Transverse colon (tissue), 4 donors: ENCODE data around the gene GPC6. TPM values are rescaled to one million over a fixed set of nuclear protein-coding genes. Genes with fewer than 3 reads are reported as not detected.

Experiments
- DNase-seq: peaks from one replicate; pipeline ENCODE4 v3.0.0-alpha.2; 2019
- H3K27ac ChIP-seq, 4 donors: fragments of 200-600 bp; sonication (generic); 2 replicates each; pipeline ENCODE4 v1.5.1; 2016 to 2018; ENCODE audit warnings: inconsistent platforms in 4 of 4
- H3K27me3 ChIP-seq: fragments of 200-600 bp; sonication (generic); 2 replicates; pipeline ENCODE4 v1.5.1; 2017; ENCODE audit warnings: inconsistent platforms
- H3K36me3 ChIP-seq, 4 donors: fragments of 200-600 bp; sonication (generic); 2 replicates each; pipeline ENCODE4 v1.5.1; 2017 to 2019; ENCODE audit warnings: inconsistent platforms in 4 of 4
- H3K4me1 ChIP-seq, 4 donors: fragments of 200-600 bp; sonication (generic); 2 replicates each; pipeline ENCODE4 v1.5.1; 2017 to 2020; ENCODE audit warnings: inconsistent platforms in 4 of 4
- H3K4me3 ChIP-seq, 4 donors: fragments of 200-600 bp; sonication (generic); 1 replicate in 1 of 4; 2 replicates in 3 of 4; pipeline versions ENCODE4 v1.5.1 to v1.6.1; 2017 to 2019; ENCODE audit warnings: inconsistent platforms in 4 of 4
- H3K9me3 ChIP-seq, 2 donors: fragments of 200-600 bp; sonication (generic); 2 replicates each; pipeline ENCODE4 v1.5.1; 2017 to 2019; ENCODE audit warnings: inconsistent platforms in 2 of 2
- CTCF ChIP-seq, 5 experiments: fragments of 200-600 bp in 3 of 5; fragments of 450-650 bp in 2 of 5; sonication (generic) in 3 of 5; IDR thresholded peaks; 1 replicate in 2 of 5; 2 replicates in 3 of 5; pipeline ENCODE4 v1.5.1; 2016 to 2017; ENCODE audit warnings: antibody characterized with exemption in 5 of 5, inconsistent platforms in 3 of 5, mild to moderate bottlenecking in 2 of 5, moderate library complexity in 1 of 5
- EP300 ChIP-seq: sonication (generic); formaldehyde crosslinking; IDR thresholded peaks from one replicate; pipeline ENCODE4 v1.6.1; 2017; ENCODE audit warnings: antibody characterized with exemption, low read depth
- POLR2A ChIP-seq: fragments of 450-650 bp; IDR thresholded peaks from one replicate; pipeline ENCODE4 v1.6.1; 2016; ENCODE audit warnings: antibody characterized with exemption, mild to moderate bottlenecking, moderate library complexity
- POLR2AphosphoS5 ChIP-seq, 3 donors: sonication (generic); formaldehyde crosslinking; IDR thresholded peaks; one replicate each; pipeline ENCODE4 v1.6.1; 2016; ENCODE audit warnings: antibody characterized with exemption in 3 of 3
- WGBS, 2 donors: methylation state at CpG; one replicate each; pipeline ENCODE4 v1.1.5; 2018; ENCODE audit warnings: low coverage in 1 of 2; 5-methylcytosine and 5-hydroxymethylcytosine counted together
- in situ Hi-C, 4 donors: fragments of 200-750 bp; cut with MboI; loops; one replicate each; pipeline versions ENCODE4 v1.15.0 to v1.15.1; 2017; ENCODE audit warnings: low sequenced_read_pairs in 3 of 4, low pct_ligation_motif_present in 1 of 4, low pct_unique_long_range_greater_than_20kb in 1 of 4
- intact Hi-C: fragments of 100-400 bp; cut with DNase I; formaldehyde crosslinking; loops from one replicate; pipeline ENCODE4 v1.15.1; 2023; ENCODE audit warnings: low total_unique reads
- total RNA-seq, 4 donors: library from RNA; depleted of rRNA; stranded (reverse); fragments of >200 nt; gene quantifications; one replicate each; pipeline ENCODE4 v1.1.0, GENCODE V29; 2016

The GPC6 gene
- total RNA-seq, 4 donors from 2014 or later = 0.75 to 5.7 (median 4.0) TPM

GRCh38 chr13:93368718-93369117 is 142.1 kb downstream of the GPC6 start:
- no peak for TF ChIP-seq EP300
- no peak for TF ChIP-seq POLR2AphosphoS5 (IDR thresholded peaks at IDR 0.05)
- no peak for TF ChIP-seq POLR2A
- no peak for TF ChIP-seq CTCF (IDR thresholded peaks at IDR 0.05)
- intact Hi-C loops = no loop called here
- no peaks in the 10 kb centered on the region for H3K4me1 ChIP-seq
- H3K4me3 ChIP-seq = no peak overlapping the region
- in situ Hi-C loops = no loop called here
- H3K27ac ChIP-seq = no peak overlapping the region
- DNase-seq = no peak
- H3K36me3 ChIP-seq = no peaks in the 10 kb centered on the region
- no peaks in the 10 kb centered on the region for H3K27me3 ChIP-seq
- H3K9me3 ChIP-seq = no peaks in the 10 kb centered on the region

- intact Hi-C loops = no loop called here
- WGBS, 2 donors = 57 to 69% methylated on average over 2 to 3 of the region's 3 CpGs
- H3K4me1 ChIP-seq = no peaks in the 10 kb centered on the region
- in situ Hi-C loops = no loop called here
- no peaks in the 10 kb centered on the region for H3K36me3 ChIP-seq
- H3K4me3 ChIP-seq = no peak overlapping the region
- no peaks in the 10 kb centered on the region for H3K9me3 ChIP-seq
- H3K27me3 ChIP-seq = no peaks in the 10 kb centered on the region
- DNase-seq = no peak
- no peak for TF ChIP-seq EP300
- TF ChIP-seq POLR2AphosphoS5 (IDR thresholded peaks at IDR 0.05) = no peak
- TF ChIP-seq CTCF (IDR thresholded peaks at IDR 0.05) = no peak
- TF ChIP-seq POLR2A = no peak
- H3K27ac ChIP-seq = no peak overlapping the region
These were observed 146.2 kb downstream of the GPC6 start for GRCh38 chr13:93372856-93373255.

GRCh38 chr13:93375491-93375890 is 148.9 kb downstream of the GPC6 start:
- no peaks in the 10 kb centered on the region for H3K4me1 ChIP-seq
- H3K9me3 ChIP-seq = no peaks in the 10 kb centered on the region
- H3K36me3 ChIP-seq = no peaks in the 10 kb centered on the region
- H3K27ac ChIP-seq = no peak overlapping the region
- intact Hi-C loops (no loop called here), in situ Hi-C loops (no loop called here)
- TF ChIP-seq EP300 = no peak
- no peak for TF ChIP-seq POLR2A
- TF ChIP-seq CTCF (IDR thresholded peaks at IDR 0.05) = no peak
- TF ChIP-seq POLR2AphosphoS5 (IDR thresholded peaks at IDR 0.05) = no peak
- 63 to 76% methylated on average over 6 of the region's 6 CpGs for WGBS, 2 donors
- H3K27me3 ChIP-seq = no peaks in the 10 kb centered on the region
- DNase-seq = no peak
- no peak overlapping the region for H3K4me3 ChIP-seq

- TF ChIP-seq CTCF (IDR thresholded peaks at IDR 0.05) (no peak), EP300 (no peak), POLR2A (no peak), POLR2AphosphoS5 (IDR thresholded peaks at IDR 0.05) (no peak)
- no peak for DNase-seq
These were observed 150.6 kb downstream of the GPC6 start for GRCh38 chr13:93377196-93377595.

More at GRCh38 chr13:93377196-93377595, 150.6 kb downstream of the GPC6 start:
- WGBS, 2 donors = 34 to 35% methylated on average over 5 of the region's 5 CpGs
- Histone ChIP-seq H3K4me1 (no peaks in the 10 kb centered on the region), H3K27me3 (no peaks in the 10 kb centered on the region), H3K27ac (no peak overlapping the region), H3K9me3 (no peaks in the 10 kb centered on the region), H3K36me3 (no peaks in the 10 kb centered on the region), H3K4me3 (no peak overlapping the region)
- in situ Hi-C loops = no loop called here
- intact Hi-C loops = no loop called here
